Heart left ventricle (tissue), 13 donors: ENCODE results near the gene NEK10.

Experiments
- CTCF ChIP-seq, 12 donors: fragments of 200-600 bp; sonication (generic) in 4 of 12; IDR thresholded peaks; one replicate each; pipeline versions ENCODE4 v1.5.0 to v1.8.0; 2018 to 2022; ENCODE audit warnings: antibody characterized with exemption in 12 of 12, mild to moderate bottlenecking in 5 of 12
- POLR2A ChIP-seq, 2 donors: fragments of 450-650 bp; IDR thresholded peaks; one replicate each; pipeline ENCODE4 v1.6.1; 2017; ENCODE audit warnings: antibody characterized with exemption in 2 of 2, mild to moderate bottlenecking in 2 of 2, moderate library complexity in 2 of 2
- donor health status: ischemic (EF 13 %, LVEDD 7.1; RV severe dilation, severe dysfunction).
- donor health status: DM: no; HTN: yes; CAD: no.
- donor health status: DM: no; HTN: no; CAD: no.
- donor health status: ischemic (EF 25% LVEDD 6.9; RV normal size, moderate dysfunction).
- donor health status: ischemic (EF 25% LVEDD 5.7; RV mildly dilated, moderate dysfunction).
- donor health status: ischemic (EF 35%, LVEDD 5.7; RV mildly dilated, moderate dysfunction).
- donor health status: nonischemic (EF 11% LVEDD 7.7; RV severe dilation, severe dysfunction).
- donor health status: DM: yes; HTN: yes; CAD: no.
- donor health status: PGD.
- donor health status: ischemic (EF 29% LVEDD 5.4; RV normal size, mild dysfunction).
- donor health status: nonischemic (EF 23%, LVEDD 6.1; RV moderate dilation, normal function).

- TF ChIP-seq CTCF (IDR thresholded peaks at IDR 0.05) = no peak
- no peak for TF ChIP-seq POLR2A (IDR thresholded peaks at IDR 0.05)
These were observed 272.0 kb downstream of the NEK10 start for GRCh38 chr3:27097182-27097581.
